ENCODE data around the gene RPUSD1. TPM values are rescaled to one million over a fixed set of nuclear protein-coding genes. Genes with fewer than 3 reads are reported as not detected.

Gene RPUSD1
- total RNA-seq, 1 donor from 2014 or later = 49.4 TPM

DNA sequence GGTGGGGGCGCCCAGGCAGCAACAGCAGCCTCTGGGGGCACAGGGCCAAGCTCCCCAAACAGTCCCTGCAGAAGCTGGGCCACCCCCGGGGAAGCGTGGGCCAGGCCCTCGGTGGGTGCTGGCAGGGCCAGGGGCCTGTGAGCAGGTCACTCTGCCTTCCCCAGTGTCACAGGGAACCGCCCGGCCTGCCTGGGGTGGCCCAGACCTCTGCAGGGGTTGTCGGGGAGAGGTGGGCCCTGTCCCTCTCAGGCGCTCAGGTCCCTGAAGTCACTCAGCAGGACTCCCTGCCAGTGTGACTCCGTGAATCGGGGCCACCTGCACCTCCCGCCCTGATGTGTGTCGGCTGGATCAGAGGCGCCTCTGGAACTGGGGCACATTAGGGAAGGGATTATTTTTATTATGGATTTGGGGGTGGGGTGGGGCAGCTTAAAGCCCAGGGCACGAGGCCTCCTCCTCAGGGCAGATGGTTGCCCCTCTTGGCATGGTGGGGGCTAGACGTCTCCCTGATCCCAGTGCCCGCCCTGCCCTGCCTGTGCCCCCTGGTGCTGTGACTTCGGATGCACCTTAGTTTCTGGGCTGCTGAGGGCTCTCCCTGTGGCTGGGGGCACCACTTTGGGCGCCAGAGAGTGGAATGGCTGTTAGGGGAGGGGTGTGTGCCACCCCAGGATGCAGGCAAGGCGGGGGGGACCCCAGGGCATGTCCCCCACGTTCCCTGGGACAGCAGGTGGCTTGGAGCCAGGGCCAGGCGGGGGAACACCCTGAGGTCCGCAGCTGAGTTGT lies 13.6 kb upstream of the RPUSD1 start:
- DNase-seq (ENCODE audit: low spot score) = no peak
- Mint-ChIP-seq H3K9me3 (no peaks in the 10 kb centered on the region), H3K4me1 (ENCODE audit: low read depth) (no peaks in the 10 kb centered on the region), H3K27me3 (ENCODE audit: insufficient read depth) (peaks cover 2% of the 10 kb centered on the region), H3K36me3 (ENCODE audit: low read depth) (peaks cover 2% of the 10 kb centered on the region), H3K4me3 (no peak overlapping the region), H3K27ac (no peak overlapping the region)
- intact Hi-C loops (cut with micrococcal nuclease) = no loop called here

DNA sequence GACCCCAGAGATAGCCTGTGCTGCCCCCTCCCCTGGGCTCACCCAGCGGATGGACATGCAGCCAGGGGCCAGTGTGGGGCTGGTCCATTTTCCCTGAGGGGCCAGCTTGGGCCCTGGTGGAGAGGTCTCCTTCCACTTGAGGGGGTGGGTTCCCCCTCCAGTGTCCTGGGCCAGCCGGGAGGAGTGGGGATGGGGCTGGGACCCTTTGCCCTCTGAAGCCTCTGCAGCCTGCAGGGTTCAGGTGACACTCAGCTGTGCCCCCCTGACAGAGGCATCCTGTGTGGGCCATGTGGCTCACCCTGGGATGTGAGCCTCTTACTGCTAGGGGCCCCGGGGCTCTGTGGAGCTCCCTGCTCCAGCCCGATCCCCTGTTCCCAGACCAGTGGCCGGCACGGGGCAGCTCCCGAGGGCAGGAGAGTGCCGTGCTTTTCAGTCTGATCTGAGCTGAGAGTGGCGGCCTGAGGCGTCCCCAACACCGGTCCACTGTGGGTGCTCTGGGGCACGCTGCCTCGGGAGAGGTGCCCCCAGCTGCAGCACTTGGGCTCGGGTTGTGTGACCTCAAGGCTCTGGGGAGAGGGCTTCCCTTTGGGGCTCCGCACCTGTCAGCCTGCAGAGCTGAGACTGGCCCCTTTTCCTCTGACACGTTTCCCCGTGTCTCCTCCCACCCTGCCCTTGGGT lies 12.8 kb upstream of the RPUSD1 start:
- intact Hi-C loops (cut with micrococcal nuclease) = no loop called here
- no peak for DNase-seq (ENCODE audit: low spot score)
- H3K9me3 Mint-ChIP-seq = no peaks in the 10 kb centered on the region
- H3K27ac Mint-ChIP-seq = no peak overlapping the region
- peaks cover 2% of the 10 kb centered on the region for H3K36me3 Mint-ChIP-seq (ENCODE audit: low read depth)
- peaks cover 2% of the 10 kb centered on the region for H3K27me3 Mint-ChIP-seq (ENCODE audit: insufficient read depth)
- no peaks in the 10 kb centered on the region for H3K4me1 Mint-ChIP-seq (ENCODE audit: low read depth)
- no peak overlapping the region for H3K4me3 Mint-ChIP-seq

DNA sequence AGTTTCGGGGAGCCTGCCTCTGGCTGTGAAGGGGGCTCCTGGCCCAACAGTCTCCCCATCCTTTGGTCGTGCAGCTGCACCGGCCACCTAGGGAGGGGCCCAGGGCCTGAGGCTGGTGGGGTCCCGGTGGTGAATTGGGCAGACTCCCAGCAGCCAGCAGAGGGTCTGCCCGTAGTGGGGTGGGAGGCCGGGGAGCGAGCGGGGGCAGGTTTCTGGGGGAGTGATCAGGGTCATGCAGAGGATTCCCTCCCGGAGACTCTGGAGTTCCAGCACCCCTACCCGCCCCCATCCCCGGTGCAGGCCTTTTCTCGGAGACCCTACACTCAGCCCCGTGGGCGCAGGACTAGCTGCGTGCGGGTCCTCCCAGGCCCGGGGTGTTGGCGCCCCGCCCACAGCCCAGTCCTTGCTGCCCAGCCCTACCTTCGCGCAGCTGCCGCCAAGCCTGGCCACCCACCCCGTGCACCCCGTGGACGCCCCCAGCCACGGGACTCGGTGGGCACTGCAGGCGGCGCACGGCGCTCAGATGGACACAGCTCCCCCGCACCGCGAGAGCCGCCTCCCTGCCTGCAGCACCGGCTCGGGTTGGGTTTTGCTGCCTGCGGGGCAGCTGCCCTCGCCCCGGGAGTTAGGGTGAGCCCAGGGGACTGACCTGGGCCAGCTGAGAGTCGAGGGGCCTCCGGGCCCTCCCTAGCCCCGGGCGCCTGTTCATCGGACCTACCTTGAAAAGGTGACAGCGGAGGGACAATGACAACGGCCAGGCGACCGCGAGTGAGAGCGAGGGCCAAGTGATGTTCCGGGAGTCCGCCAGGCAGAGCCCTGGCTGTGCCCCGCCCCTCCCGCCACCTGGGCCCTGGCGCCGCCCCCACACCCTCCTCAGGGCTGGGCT lies 12.0 kb upstream of the RPUSD1 start, which contains the start of gene GNG13:
Gene GNG13 (minus strand): TSS at position 787 of the 886 bp plus-strand sequence. CDS start 1,657 bp downstream, outside the sequence.
- Mint-ChIP-seq H3K4me3 (no peak within 1 kb of the TSS), H3K9me3 (no peaks in the 10 kb centered on the region), H3K36me3 (ENCODE audit: low read depth) (peaks cover 2% of the 10 kb centered on the region), H3K27me3 (ENCODE audit: insufficient read depth) (peaks cover 2% of the 10 kb centered on the region), H3K27ac (no peak within 1 kb of the TSS), H3K4me1 (ENCODE audit: low read depth) (no peaks in the 10 kb centered on the region)
- no peak for DNase-seq (ENCODE audit: low spot score)
- intact Hi-C loops (cut with micrococcal nuclease) = no loop called here

DNA sequence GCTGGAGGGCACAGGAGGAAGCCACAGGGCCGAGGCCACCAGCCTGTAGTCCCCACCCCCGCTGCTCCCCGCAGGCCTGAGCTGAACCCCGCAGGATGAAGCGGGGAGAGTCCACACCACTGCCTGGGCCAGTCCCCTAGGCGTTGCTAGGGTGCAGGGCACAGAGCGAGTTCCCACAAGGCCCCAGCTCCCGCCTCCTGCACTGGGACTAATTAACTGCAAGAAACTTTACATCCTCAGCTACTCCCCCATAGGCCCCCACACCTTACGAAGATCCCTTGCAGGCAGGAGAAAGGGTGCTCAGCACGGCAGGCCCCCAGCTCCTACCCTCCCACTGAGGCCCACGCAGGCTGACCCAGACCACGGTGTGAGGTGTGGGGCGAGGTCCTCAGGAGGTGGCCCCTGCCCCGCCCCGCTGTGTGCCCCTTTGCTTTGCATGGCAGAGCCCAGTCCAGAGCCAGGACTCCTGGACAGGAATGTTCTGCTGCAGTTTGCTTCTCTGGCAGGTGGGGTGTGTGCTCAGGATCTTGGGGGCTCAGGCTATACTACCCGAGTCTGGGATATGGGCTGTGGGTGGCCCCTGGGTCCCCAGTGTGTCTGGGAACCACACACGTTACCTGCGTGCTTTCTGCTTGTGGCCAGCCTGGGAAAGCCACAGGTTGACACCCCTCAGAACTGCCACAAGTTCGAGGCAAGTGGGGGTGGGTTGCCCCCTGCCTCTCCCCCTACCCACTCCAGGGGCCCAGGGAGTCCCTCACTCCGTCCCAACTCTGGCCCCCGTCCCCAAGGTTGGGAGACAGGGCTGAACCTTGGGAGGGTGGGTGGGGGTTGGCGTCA lies 11.1 kb upstream of the RPUSD1 start:
- no peak for DNase-seq (ENCODE audit: low spot score)
- no peaks in the 10 kb centered on the region for H3K9me3 Mint-ChIP-seq
- H3K4me1 Mint-ChIP-seq (ENCODE audit: low read depth) = no peaks in the 10 kb centered on the region
- no peak overlapping the region for H3K4me3 Mint-ChIP-seq
- no peak overlapping the region for H3K27ac Mint-ChIP-seq
- intact Hi-C loops (cut with micrococcal nuclease) = no loop called here
- H3K27me3 Mint-ChIP-seq (ENCODE audit: insufficient read depth) = peaks cover 2% of the 10 kb centered on the region
- H3K36me3 Mint-ChIP-seq (ENCODE audit: low read depth) = peaks cover 2% of the 10 kb centered on the region

DNA sequence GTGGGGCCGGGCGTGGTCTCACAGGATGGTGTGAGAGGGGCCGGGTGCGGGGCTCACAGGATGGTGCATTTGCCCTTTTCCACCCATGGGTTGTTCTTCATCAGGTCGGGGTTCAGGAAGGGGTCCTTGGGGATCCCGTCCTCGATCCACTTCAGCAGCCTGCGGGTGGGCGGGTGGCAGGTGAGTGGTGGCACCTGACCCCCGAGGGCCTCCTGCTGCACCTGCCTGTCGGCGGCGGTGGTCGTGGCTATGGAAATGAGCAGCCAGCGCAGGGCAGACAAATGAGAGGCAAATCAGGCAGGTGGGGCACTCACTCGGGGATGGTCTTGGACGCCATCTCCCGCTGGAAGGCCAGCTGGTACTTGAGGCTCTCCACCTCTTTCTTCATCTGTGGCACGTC lies 10.5 kb upstream of the RPUSD1 start:
- H3K27me3 Mint-ChIP-seq (ENCODE audit: insufficient read depth) = peaks cover 2% of the 10 kb centered on the region

DNA sequence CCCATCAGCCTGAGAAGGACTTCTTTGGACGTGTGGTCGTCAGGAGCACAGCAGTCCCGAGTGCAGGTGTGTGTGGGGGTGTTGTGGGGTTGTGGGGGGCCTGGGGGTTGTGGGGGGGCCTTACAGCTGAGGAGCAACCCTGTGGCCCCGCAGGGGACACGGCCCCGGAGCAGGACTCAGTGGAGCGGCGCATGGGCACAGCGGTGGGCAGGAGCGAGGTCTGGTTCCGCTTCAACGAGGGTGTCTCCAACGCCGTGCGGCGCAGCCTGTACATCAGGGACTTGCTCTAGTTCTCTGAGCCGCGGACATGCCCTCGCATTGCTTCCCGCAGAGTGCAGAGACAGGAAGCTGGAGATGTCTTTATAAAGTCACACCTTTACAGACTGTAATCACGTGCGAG lies 9.5 kb upstream of the RPUSD1 start:
- Mint-ChIP-seq H3K4me3 (no peak overlapping the region), H3K36me3 (ENCODE audit: low read depth) (peaks cover 2% of the 10 kb centered on the region), H3K27ac (no peak overlapping the region), H3K4me1 (ENCODE audit: low read depth) (no peaks in the 10 kb centered on the region), H3K9me3 (no peaks in the 10 kb centered on the region), H3K27me3 (ENCODE audit: insufficient read depth) (peaks cover 2% of the 10 kb centered on the region)
- no peak for DNase-seq (ENCODE audit: low spot score)
- intact Hi-C loops (cut with micrococcal nuclease) = no loop called here

More for the DNA sequence above, 10.5 kb upstream of the RPUSD1 start:
- DNase-seq (ENCODE audit: low spot score) = no peak
- Mint-ChIP-seq H3K4me3 (no peak overlapping the region), H3K36me3 (ENCODE audit: low read depth) (peaks cover 2% of the 10 kb centered on the region), H3K9me3 (no peaks in the 10 kb centered on the region), H3K27ac (no peak overlapping the region), H3K4me1 (ENCODE audit: low read depth) (no peaks in the 10 kb centered on the region)
- intact Hi-C loops (cut with micrococcal nuclease) = no loop called here

DNA sequence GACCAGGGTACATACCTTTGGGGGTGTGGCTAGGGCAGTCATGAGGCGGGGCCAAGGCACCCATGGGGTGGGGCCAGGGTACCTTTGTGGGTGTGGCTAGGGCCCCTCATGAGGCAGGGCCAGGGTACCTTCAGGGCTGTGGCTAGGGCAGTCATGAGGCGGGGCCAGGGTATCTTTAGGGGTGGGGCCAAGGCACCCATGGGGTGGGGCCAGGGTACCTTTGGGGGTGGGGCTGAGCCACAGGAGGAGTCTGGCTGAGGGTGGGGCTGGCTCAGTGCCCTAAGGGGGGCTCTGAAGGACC lies 8.9 kb upstream of the RPUSD1 start:
- H3K27ac Mint-ChIP-seq = no peak overlapping the region
- H3K4me3 Mint-ChIP-seq = no peak overlapping the region
- peaks cover 2% of the 10 kb centered on the region for H3K27me3 Mint-ChIP-seq (ENCODE audit: insufficient read depth)
- intact Hi-C loops (cut with micrococcal nuclease) = no loop called here
- H3K9me3 Mint-ChIP-seq = no peaks in the 10 kb centered on the region
- no peaks in the 10 kb centered on the region for H3K4me1 Mint-ChIP-seq (ENCODE audit: low read depth)
- DNase-seq (ENCODE audit: low spot score) = no peak
- peaks cover 2% of the 10 kb centered on the region for H3K36me3 Mint-ChIP-seq (ENCODE audit: low read depth)

DNA sequence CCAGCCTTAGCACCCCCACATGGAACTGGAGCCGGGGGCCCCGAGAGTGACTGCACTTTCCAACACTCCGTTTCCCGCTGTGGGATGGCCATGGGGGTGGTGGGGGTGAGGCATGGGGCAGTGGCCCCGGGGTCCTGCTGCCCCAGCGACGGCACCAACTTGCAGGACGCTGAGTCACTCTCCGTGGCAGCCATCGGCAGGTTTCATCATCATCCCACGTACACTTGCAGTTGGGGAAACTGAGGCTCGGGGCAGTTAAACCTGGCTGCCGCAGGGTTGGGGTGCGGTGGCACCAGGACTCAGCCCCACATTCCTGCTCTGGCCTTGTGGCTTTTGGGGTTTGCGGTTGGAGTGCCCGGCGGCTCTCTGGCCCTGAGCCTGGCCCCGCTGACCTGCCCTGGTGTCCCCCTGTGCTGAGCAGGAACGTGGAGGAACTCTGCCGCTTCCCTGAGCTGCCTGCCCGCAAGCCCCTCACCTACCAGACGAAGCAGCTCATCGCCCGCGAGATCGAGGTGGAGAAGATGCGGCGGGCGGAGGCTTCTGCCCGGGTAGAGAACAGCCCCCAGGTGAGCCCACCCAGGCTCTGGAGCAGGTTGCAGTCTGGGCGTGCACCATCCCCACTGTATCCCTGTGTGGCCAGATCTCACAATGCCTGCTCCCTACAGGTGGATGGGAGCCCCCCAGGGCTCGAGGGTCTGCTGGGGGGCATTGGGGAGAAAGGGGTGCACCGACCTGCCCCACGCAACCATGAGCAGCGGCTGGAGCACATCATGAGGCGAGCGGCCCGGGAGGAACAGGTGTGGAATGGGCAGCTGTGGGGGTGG lies 8.3 kb upstream of the RPUSD1 start:
- DNase-seq (ENCODE audit: low spot score) = no peak
- Mint-ChIP-seq H3K9me3 (no peaks in the 10 kb centered on the region), H3K4me1 (ENCODE audit: low read depth) (no peaks in the 10 kb centered on the region), H3K27ac (no peak overlapping the region), H3K27me3 (ENCODE audit: insufficient read depth) (peaks cover 2% of the 10 kb centered on the region), H3K36me3 (ENCODE audit: low read depth) (peaks cover 5% of the 10 kb centered on the region), H3K4me3 (no peak overlapping the region)
- intact Hi-C loops (cut with micrococcal nuclease) = no loop called here

DNA sequence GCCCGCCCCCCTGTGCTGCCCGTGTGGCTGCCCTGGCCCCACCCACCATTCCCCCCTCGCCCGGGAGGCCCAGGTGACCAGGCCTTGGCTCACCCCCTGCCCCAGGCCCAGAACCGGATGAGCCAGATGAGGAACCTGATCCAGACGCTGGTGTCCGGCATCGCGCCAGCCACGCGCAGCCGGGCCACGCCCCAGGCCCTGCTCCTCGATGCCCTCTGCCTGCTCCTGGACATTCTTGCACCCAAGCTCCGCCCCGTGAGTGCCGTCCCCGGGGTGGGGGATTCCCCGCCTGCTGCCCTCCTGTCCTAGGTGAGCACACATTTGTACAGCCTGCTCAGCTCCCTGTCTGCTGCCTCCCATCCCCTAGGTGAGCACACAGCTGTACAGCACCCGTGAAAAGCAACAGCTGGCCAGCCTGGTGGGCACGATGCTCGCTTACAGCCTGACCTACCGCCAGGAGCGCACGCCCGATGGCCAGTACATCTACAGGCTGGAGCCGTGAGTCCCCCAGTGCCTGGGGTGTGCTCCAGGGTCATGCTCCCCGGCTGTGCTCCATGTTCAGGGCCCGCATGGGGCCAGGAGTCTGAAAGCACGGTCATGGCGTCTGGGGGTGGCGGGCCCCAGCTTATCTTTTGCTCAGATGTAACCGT lies 7.5 kb upstream of the RPUSD1 start:
- H3K4me1 Mint-ChIP-seq (ENCODE audit: low read depth) = no peaks in the 10 kb centered on the region
- H3K9me3 Mint-ChIP-seq = no peaks in the 10 kb centered on the region
- peaks cover 2% of the 10 kb centered on the region for H3K27me3 Mint-ChIP-seq (ENCODE audit: insufficient read depth)
- H3K4me3 Mint-ChIP-seq = no peak overlapping the region
- peaks cover 6% of the 10 kb centered on the region for H3K36me3 Mint-ChIP-seq (ENCODE audit: low read depth)
- intact Hi-C loops (cut with micrococcal nuclease) = no loop called here
- no peak overlapping the region for H3K27ac Mint-ChIP-seq
- no peak for DNase-seq (ENCODE audit: low spot score)

DNA sequence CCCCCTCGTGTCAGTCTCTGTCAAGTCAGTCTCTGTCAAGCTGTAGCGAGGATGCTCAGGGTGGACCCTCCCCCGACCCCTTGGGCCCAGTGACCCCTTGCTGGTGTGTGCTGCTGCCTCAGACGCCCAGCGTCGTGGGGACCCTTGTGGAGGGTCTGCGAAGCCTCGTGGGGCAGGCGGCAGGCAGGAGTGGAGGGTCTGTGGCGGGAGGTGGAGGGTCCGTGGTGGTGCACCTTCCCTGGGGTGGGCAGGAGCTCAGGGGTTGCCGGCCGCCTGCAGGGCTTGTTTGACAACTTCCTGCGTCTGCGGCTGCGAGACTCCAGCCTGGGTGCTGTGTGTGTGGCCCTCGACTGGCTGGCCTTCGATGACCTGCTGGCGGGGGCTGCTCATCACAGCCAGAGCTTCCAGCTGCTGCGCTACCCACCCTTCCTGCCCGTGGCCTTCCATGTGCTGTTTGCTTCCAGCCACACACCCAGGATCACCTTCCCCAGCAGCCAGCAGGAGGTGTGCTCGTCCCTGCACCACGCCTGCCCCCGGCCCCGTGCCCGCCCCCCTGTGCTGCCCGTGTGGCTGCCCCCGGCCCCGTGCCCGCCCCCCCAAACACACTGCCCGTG lies 6.8 kb upstream of the RPUSD1 start:
- no peak for DNase-seq (ENCODE audit: low spot score)
- Mint-ChIP-seq H3K4me3 (no peak overlapping the region), H3K27ac (no peak overlapping the region), H3K36me3 (ENCODE audit: low read depth) (peaks cover 7% of the 10 kb centered on the region), H3K9me3 (no peaks in the 10 kb centered on the region), H3K27me3 (ENCODE audit: insufficient read depth) (peaks cover 2% of the 10 kb centered on the region), H3K4me1 (ENCODE audit: low read depth) (no peaks in the 10 kb centered on the region)
- intact Hi-C loops (cut with micrococcal nuclease) = no loop called here

DNA sequence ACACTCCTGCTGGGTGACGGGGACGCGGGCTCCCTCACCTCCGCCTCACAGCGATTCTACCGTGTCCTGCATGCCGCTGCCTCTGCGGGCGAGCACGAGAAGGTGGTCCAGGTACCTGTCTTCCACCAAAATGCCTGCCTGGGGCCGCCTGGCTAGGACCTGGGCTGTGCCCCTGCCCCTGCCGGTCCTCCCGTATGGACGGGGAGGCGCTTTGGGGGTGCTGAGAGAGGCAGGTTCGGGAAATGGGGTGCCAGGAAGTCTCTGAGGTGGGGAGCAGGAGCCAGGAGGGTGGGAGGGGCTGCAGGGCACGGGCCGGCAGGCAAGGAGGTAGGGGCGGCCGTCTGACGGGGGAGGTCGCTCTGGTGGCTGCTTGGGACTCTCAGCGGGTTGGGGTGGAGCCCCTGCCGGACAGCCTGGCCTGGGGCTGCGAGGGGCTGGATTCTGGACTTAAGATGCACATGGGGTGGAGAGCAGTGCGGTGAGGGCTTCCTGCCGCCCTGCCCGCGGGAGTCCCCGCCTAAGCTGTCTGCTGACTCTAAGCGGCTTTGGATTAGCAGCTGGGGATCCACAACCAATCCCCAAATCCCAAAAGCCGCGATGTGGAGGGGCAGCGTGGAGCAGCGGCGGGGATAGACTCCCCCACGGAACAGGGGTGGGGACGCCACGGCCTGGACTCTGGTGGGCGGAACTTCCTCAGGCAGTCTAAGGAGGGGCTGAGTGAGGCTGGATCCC lies 6.1 kb upstream of the RPUSD1 start:
- H3K36me3 Mint-ChIP-seq (ENCODE audit: low read depth) = peaks cover 8% of the 10 kb centered on the region
- no peaks in the 10 kb centered on the region for H3K4me1 Mint-ChIP-seq (ENCODE audit: low read depth)
- H3K4me3 Mint-ChIP-seq = no peak overlapping the region
- intact Hi-C loops (cut with micrococcal nuclease) = no loop called here
- no peaks in the 10 kb centered on the region for H3K9me3 Mint-ChIP-seq
- H3K27ac Mint-ChIP-seq = no peak overlapping the region
- peaks cover 2% of the 10 kb centered on the region for H3K27me3 Mint-ChIP-seq (ENCODE audit: insufficient read depth)
- no peak for DNase-seq (ENCODE audit: low spot score)

Data from activated T-helper 1 cell treated with anti-CD3 and anti-CD28 coated beads, Interleukin-12 subunit alpha, Interleukin-12 subunit beta, Interleukin-2, Interleukin-4 antibody, amounts not matched to agents 30 ng/mL and 10 ng/mL and 1 ng/mL, durations not matched to agents 14 hours and 24 hours and 36 hours (primary cell).